Pulmonary artery endothelial cell (primary cell): ENCODE measurements around the gene PITRM1. TPM values are rescaled to one million over a fixed set of nuclear protein-coding genes. Genes with fewer than 3 reads are reported as not detected.
"Not testable (repeated sequence)": the region's sequence is repeated elsewhere in the genome, so short reads cannot be mapped to it uniquely, and the experiment has no call there.

Experiments
- DNase-seq: peaks from one replicate; pipeline ENCODE4 v3.0.0-alpha.2; 2011; ENCODE audit warnings: low read depth, low spot score
- total RNA-seq: library from RNA; depleted of rRNA; stranded (reverse); fragments of >200 nt; gene quantifications from 2 replicates; pipeline ENCODE4 v1.2.3, GENCODE V29; 2014

PITRM1 gene
- total RNA-seq, 1 donor from 2014 or later = 78.5 TPM

- no peak for DNase-seq
Measured at GRCh38 chr10:3123571-3124411, 48.8 kb downstream of the PITRM1 start.

- DNase-seq = no peak
Measured at GRCh38 chr10:3122486-3123205, 49.9 kb downstream of the PITRM1 start.

- no peak for DNase-seq
Measured at GRCh38 chr10:3122034-3122433, 50.5 kb downstream of the PITRM1 start.

- DNase-seq = no peak
Measured at GRCh38 chr10:3119796-3120459, 52.7 kb downstream of the PITRM1 start.

- no peak for DNase-seq
Measured at GRCh38 chr10:3118641-3119091, 53.9 kb downstream of the PITRM1 start.

- DNase-seq = no peak
Measured at GRCh38 chr10:3117486-3117885, 55.1 kb downstream of the PITRM1 start.

GRCh38 chr10:3116508-3117100 is 56.0 kb downstream of the PITRM1 start:
- DNase-seq = no peak

- no peak for DNase-seq
Measured at GRCh38 chr10:3115685-3116084, 56.9 kb downstream of the PITRM1 start.

GRCh38 chr10:3113343-3113720 is 59.2 kb downstream of the PITRM1 start:
- no peak for DNase-seq

- DNase-seq = no peak
Measured at GRCh38 chr10:3111621-3112163, 60.9 kb downstream of the PITRM1 start.

- DNase-seq = no peak
Measured at GRCh38 chr10:3110782-3111620, 61.6 kb downstream of the PITRM1 start.

- no peak for DNase-seq
Measured at GRCh38 chr10:3109633-3110032, 62.9 kb downstream of the PITRM1 start.

GRCh38 chr10:3109196-3109595 is 63.4 kb downstream of the PITRM1 start:
- no peak for DNase-seq

- no peak for DNase-seq
Measured at GRCh38 chr10:3108575-3109105, 63.9 kb downstream of the PITRM1 start.

GRCh38 chr10:3108033-3108432 is 64.5 kb downstream of the PITRM1 start:
- no peak for DNase-seq

GRCh38 chr10:3107426-3107961 is 65.1 kb downstream of the PITRM1 start:
- DNase-seq = no peak

- no peak for DNase-seq
Measured at GRCh38 chr10:3106928-3107425, 65.6 kb downstream of the PITRM1 start.

GRCh38 chr10:3106328-3106727 is 66.3 kb downstream of the PITRM1 start:
- DNase-seq = not testable (repeated sequence)

GRCh38 chr10:3105905-3106304 is 66.7 kb downstream of the PITRM1 start:
- no peak for DNase-seq

GRCh38 chr10:3105166-3105565 is 67.4 kb downstream of the PITRM1 start:
- no peak for DNase-seq
